ENCODE measurements around the gene RPRD1A. TPM values are rescaled to one million over a fixed set of nuclear protein-coding genes. Genes with fewer than 3 reads are reported as not detected.
"Not testable (repeated sequence)": the region's sequence is repeated elsewhere in the genome, so short reads cannot be mapped to it uniquely, and the experiment has no call there.

Gene RPRD1A
- total RNA-seq, 1 donor from 2014 or later, result 44.7 TPM

DNA sequence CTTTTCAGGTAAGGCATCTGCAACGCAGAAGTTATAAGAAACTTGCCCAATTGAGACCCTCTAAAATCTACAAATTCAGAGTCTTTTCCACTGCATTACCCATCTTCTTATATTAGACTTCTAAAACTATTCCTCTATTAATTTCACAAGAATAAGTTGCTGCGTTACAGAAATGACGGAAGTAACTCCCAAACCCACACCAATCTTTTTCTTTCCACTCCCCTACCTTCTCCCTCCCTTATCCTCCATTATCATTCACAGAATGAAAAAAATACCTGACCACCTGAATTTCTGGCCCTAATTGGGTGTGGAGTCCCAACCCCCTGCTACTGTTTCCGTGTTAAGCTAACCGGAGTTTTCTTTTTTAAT is 689 bp downstream of the RPRD1A start:
- no peaks in the 10 kb centered on the region for H3K27me3 ChIP-seq
- H3K27ac ChIP-seq, result peak overlapping the region; percentile 83
- H3K4me1 ChIP-seq, result peaks cover 25% of the 10 kb centered on the region
- H3K9me3 ChIP-seq, result no peaks in the 10 kb centered on the region
- no peaks in the 10 kb centered on the region for H3K36me3 ChIP-seq
- no peak for TF ChIP-seq CTCF (IDR thresholded peaks at IDR 0.05)
- no peak for TF ChIP-seq POLR2A (IDR thresholded peaks at IDR 0.05)
- TF ChIP-seq POLR2AphosphoS5 (IDR thresholded peaks at IDR 0.05; ENCODE audit: insufficient read depth in 1 of 2, low read depth in 1 of 2), result no peak
- intact Hi-C loops (cut with DNase I), result no loop called here
- no peak for DNase-seq (ENCODE audit: extremely low spot score in 2 of 2)
- peak overlapping the region; percentile 66 to 73 for H3K4me3 ChIP-seq

- TF ChIP-seq POLR2AphosphoS5 (IDR thresholded peaks at IDR 0.05; ENCODE audit: insufficient read depth in 1 of 2, low read depth in 1 of 2), result no peak
- TF ChIP-seq POLR2A (IDR thresholded peaks at IDR 0.05), result no peak
- no peak for TF ChIP-seq CTCF (IDR thresholded peaks at IDR 0.05)
- Histone ChIP-seq H3K4me1 (peaks cover 25% of the 10 kb centered on the region), H3K36me3 (no peaks in the 10 kb centered on the region), H3K4me3 (peak overlapping the region in 1 of 2 donors; percentile 73), H3K9me3 (no peaks in the 10 kb centered on the region), H3K27ac (no peak overlapping the region), H3K27me3 (no peaks in the 10 kb centered on the region)
- intact Hi-C loops (cut with DNase I), result no loop called here
- DNase-seq (ENCODE audit: extremely low spot score in 2 of 2), result no peak
Measured at GRCh38 chr18:36066001-36066400, 1.4 kb downstream of the RPRD1A start.

GRCh38 chr18:36064809-36065079 is 2.6 kb downstream of the RPRD1A start:
- DNase-seq (ENCODE audit: extremely low spot score in 2 of 2); H3K9me3 ChIP-seq; H3K27me3 ChIP-seq; H3K4me3 ChIP-seq; H3K27ac ChIP-seq; H3K36me3 ChIP-seq; intact Hi-C loops (cut with DNase I): not testable (repeated sequence)
- peaks cover 25% of the 10 kb centered on the region for H3K4me1 ChIP-seq

- Histone ChIP-seq H3K9me3 (no peaks in the 10 kb centered on the region), H3K27me3 (no peaks in the 10 kb centered on the region), H3K4me3 (no peak overlapping the region), H3K27ac (no peak overlapping the region), H3K4me1 (peaks cover 25% of the 10 kb centered on the region), H3K36me3 (no peaks in the 10 kb centered on the region)
- no peak for DNase-seq (ENCODE audit: extremely low spot score in 2 of 2)
- intact Hi-C loops (cut with DNase I), result no loop called here
- TF ChIP-seq POLR2AphosphoS5 (IDR thresholded peaks at IDR 0.05; ENCODE audit: insufficient read depth in 1 of 2, low read depth in 1 of 2) (no peak), POLR2A (IDR thresholded peaks at IDR 0.05) (no peak), CTCF (IDR thresholded peaks at IDR 0.05) (no peak)
Measured at GRCh38 chr18:36064027-36064808, 3.1 kb downstream of the RPRD1A start.

GRCh38 chr18:36058674-36059073 is 8.7 kb downstream of the RPRD1A start:
- intact Hi-C loops (cut with DNase I), result no loop called here
- no peaks in the 10 kb centered on the region for H3K36me3 ChIP-seq
- no peak overlapping the region for H3K4me3 ChIP-seq
- H3K27me3 ChIP-seq, result no peaks in the 10 kb centered on the region
- TF ChIP-seq CTCF (IDR thresholded peaks at IDR 0.05), result no peak
- TF ChIP-seq POLR2AphosphoS5 (IDR thresholded peaks at IDR 0.05; ENCODE audit: insufficient read depth in 1 of 2, low read depth in 1 of 2), result no peak
- TF ChIP-seq POLR2A (IDR thresholded peaks at IDR 0.05), result no peak
- DNase-seq (ENCODE audit: extremely low spot score in 2 of 2), result no peak
- no peaks in the 10 kb centered on the region for H3K9me3 ChIP-seq
- no peak overlapping the region for H3K27ac ChIP-seq
- H3K4me1 ChIP-seq, result peaks cover 13% of the 10 kb centered on the region

All from vagina (tissue), 2 donors.